Measurements from ENCODE around the gene FAT2. TPM values are rescaled to one million over a fixed set of nuclear protein-coding genes. Genes with fewer than 3 reads are reported as not detected.

The FAT2 gene
- total RNA-seq, 1 donor from 2014 or later, result 0.41 TPM

- TF ChIP-seq, protein P1, sequence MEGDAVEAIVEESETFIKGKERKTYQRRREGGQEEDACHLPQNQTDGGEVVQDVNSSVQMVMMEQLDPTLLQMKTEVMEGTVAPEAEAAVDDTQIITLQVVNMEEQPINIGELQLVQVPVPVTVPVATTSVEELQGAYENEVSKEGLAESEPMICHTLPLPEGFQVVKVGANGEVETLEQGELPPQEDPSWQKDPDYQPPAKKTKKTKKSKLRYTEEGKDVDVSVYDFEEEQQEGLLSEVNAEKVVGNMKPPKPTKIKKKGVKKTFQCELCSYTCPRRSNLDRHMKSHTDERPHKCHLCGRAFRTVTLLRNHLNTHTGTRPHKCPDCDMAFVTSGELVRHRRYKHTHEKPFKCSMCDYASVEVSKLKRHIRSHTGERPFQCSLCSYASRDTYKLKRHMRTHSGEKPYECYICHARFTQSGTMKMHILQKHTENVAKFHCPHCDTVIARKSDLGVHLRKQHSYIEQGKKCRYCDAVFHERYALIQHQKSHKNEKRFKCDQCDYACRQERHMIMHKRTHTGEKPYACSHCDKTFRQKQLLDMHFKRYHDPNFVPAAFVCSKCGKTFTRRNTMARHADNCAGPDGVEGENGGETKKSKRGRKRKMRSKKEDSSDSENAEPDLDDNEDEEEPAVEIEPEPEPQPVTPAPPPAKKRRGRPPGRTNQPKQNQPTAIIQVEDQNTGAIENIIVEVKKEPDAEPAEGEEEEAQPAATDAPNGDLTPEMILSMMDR (IDR thresholded peaks at IDR 0.05), result no peak
- intact Hi-C loops (cut with DNase I), result no loop called here
- DNase-seq (no peak), ATAC-seq (no peak)
- H3K9me3 ChIP-seq, result no peaks in the 10 kb centered on the region
- H3K4me1 ChIP-seq, result no peaks in the 10 kb centered on the region
- H3K4me3 ChIP-seq, result no peak overlapping the region
- H3K36me3 ChIP-seq, result no peaks in the 10 kb centered on the region
- H3K27me3 ChIP-seq, result no peaks in the 10 kb centered on the region
- no peak overlapping the region for H3K27ac ChIP-seq
These were observed 12.7 kb downstream of the FAT2 start for GRCh38 chr5:151578326-151579025.

- no peak for DNase-seq
- Histone ChIP-seq H3K4me3 (no peak overlapping the region), H3K27ac (no peak overlapping the region), H3K9me3 (no peaks in the 10 kb centered on the region), H3K4me1 (no peaks in the 10 kb centered on the region), H3K36me3 (no peaks in the 10 kb centered on the region), H3K27me3 (no peaks in the 10 kb centered on the region)
- intact Hi-C loops (cut with DNase I), result no loop called here
- TF ChIP-seq, protein P1 (IDR thresholded peaks at IDR 0.05), result no peak
- ATAC-seq, result peak; percentile 80
These were observed 13.6 kb downstream of the FAT2 start for GRCh38 chr5:151577566-151577965.

GRCh38 chr5:151574444-151574996, 16.6 kb downstream of the FAT2 start:
- H3K27me3 ChIP-seq, result no peaks in the 10 kb centered on the region
- intact Hi-C loops (cut with DNase I), result no loop called here
- no peak for DNase-seq

DNA sequence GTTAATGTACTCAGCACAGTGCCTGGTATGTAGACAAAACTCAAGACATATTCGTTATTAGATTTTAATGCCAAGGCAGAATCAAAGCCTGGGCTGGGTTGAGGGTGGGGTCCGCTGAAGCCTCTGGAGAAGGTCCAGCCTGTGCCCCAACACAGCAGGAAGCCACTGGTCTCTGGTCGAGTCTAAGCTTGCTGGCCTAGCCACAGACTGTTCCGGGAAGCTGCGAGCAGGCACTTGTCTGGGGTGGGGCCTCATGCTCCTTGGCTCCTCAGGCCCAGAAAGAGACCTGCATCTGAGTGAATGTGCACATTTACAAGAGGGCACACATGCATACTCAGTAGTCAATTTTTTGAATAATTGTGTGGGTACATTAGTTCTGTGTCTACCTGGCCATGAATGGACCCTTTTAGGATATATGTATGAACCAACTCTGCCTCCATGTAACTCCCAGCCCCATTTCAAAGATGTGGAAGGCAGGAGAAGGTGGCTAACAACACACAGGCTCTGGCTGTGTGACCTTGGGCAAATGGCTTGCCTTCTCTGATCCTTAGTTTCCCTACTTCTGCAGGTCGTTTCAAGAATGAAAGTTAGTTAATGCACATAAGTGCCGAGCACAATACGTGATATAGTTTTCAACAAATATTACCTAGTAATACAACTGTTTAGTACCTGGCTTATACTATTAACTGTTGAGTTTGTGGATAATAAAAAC, 18.3 kb downstream of the FAT2 start:
- ATAC-seq, result peak; percentile 14
- Histone ChIP-seq H3K36me3 (no peaks in the 10 kb centered on the region), H3K4me1 (no peaks in the 10 kb centered on the region), H3K9me3 (no peaks in the 10 kb centered on the region), H3K27ac (no peak overlapping the region), H3K27me3 (no peaks in the 10 kb centered on the region), H3K4me3 (no peak overlapping the region)
- DNase-seq, result no peak
- intact Hi-C loops (cut with DNase I), result no loop called here
- TF ChIP-seq, protein P1 (IDR thresholded peaks at IDR 0.05), result no peak

More at GRCh38 chr5:151574444-151574996, 16.6 kb downstream of the FAT2 start:
- no peak overlapping the region for H3K27ac ChIP-seq
- H3K4me3 ChIP-seq, result no peak overlapping the region
- H3K9me3 ChIP-seq, result no peaks in the 10 kb centered on the region
- TF ChIP-seq, protein P1 (IDR thresholded peaks at IDR 0.05), result no peak
- ATAC-seq, result no peak
- no peaks in the 10 kb centered on the region for H3K4me1 ChIP-seq
- no peaks in the 10 kb centered on the region for H3K36me3 ChIP-seq

DNA sequence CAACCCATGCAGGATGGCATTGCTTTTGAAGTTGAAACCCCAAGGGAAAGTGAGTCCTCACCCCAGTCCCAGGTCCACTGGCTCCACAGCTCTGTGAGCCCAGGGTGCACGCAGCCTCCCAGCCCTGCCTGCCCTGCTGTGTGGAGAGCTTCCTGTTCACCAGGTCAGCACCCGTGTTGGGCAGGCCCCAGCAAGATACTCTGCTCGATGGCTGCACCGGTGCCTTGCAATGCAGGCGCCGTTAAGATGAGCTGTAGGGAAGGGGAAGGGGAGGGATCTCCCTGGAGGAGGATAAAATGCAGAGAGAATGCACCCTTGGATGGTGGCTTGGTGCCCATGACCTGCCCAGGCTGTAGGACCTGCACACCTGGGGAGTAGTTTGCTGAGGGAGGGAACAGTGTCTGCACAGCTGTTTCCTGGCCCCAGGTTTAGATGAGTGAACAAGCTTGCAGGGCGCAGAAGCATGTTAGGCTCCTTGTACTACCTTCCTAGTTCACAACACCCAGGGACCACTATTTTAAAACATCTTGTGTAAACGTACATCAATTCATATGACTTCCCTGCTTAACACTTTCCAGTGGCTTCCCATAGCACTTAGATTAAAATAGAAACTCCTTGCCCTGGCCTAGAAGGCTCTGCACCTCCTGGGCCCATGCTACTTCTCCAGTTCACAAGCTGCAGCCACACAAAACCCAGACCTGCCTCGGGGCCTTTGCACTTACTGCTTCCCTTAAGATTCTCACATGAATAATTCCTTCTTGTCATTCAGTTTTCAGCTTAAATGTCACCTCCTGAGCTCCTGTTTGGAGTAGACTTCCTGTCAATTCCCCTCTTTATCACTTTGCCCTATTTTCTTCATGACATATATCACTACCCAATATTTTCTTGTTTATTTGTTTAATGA, 19.6 kb downstream of the FAT2 start:
- Histone ChIP-seq H3K27ac (no peak overlapping the region), H3K4me1 (no peaks in the 10 kb centered on the region), H3K27me3 (no peaks in the 10 kb centered on the region), H3K9me3 (no peaks in the 10 kb centered on the region), H3K36me3 (no peaks in the 10 kb centered on the region), H3K4me3 (no peak overlapping the region)
- intact Hi-C loops (cut with DNase I), result no loop called here
- TF ChIP-seq, protein P1 (IDR thresholded peaks at IDR 0.05), result no peak
- ATAC-seq (peak; percentile 6), DNase-seq (no peak)

Data from upper lobe of right lung (tissue), 1 donor.